Measurements from ENCODE around the gene ANHX.

Gene ANHX

DNA sequence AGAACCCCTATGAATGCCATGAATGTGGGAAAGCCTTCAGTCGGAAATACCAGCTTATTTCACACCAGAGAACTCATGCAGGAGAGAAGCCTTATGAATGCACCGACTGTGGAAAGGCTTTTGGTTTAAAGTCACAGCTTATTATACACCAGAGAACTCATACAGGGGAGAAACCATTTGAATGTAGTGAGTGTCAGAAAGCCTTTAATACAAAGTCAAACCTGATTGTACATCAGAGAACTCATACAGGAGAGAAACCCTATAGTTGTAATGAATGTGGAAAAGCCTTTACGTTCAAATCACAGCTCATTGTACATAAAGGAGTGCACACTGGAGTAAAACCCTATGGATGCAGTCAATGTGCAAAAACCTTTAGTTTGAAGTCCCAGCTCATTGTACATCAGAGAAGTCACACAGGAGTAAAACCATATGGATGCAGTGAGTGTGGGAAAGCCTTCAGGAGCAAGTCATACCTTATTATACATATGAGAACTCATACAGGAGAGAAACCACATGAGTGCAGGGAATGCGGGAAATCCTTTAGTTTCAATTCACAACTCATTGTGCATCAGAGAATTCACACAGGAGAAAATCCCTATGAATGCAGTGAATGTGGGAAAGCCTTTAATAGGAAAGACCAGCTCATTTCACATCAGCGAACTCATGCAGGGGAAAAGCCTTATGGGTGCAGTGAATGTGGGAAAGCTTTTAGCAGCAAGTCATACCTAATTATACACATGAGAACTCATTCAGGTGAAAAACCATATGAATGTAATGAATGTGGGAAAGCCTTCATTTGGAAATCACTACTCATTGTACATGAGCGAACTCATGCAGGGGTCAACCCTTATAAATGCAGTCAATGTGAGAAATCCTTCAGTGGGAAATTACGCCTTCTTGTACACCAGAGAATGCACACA, 32.1 kb downstream of the ANHX start:
- no peak for DNase-seq

GRCh38 chr12:133202493-133203343, 33.0 kb downstream of the ANHX start:
- no peak for DNase-seq

DNA sequence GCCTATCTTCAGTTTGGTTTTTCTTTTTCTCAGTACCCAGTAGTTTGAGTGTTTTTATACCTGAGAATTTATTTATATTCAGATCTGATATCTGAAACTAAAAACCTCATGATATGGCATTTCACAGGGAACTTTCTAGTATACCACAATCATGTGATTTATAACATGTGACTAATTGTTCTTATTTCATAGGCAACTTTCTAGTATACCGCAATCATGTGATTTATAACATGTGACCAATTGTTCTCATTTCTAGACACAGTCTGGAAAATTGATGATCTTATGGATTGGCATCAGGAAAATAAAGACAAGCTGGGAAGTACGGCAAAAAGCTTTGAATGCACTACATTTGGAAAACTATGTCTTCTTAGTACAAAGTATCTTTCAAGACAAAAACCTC, 33.8 kb downstream of the ANHX start:
- DNase-seq, result no peak

DNA sequence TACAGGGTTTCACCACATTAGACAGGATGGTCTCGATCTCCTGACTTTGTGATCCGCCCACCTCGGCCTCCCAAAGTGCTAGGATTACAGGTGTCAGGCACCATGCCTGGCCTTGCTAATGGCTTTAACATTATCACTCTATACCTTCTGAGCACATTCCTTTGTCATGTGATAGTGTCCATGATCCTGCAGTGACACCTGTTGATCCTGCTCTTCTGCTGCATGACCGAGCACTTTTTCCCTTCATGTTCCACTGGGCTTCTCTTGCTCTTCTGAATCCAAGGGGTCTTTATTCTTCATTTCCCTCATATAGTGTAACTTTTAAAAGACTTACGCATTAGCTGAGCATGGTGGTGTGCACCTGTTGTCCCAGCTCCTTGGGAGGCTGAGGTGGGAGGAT, 42.8 kb downstream of the ANHX start:
- DNase-seq, result no peak

GRCh38 chr12:133190176-133190575, 45.5 kb downstream of the ANHX start:
- DNase-seq, result no peak

DNA sequence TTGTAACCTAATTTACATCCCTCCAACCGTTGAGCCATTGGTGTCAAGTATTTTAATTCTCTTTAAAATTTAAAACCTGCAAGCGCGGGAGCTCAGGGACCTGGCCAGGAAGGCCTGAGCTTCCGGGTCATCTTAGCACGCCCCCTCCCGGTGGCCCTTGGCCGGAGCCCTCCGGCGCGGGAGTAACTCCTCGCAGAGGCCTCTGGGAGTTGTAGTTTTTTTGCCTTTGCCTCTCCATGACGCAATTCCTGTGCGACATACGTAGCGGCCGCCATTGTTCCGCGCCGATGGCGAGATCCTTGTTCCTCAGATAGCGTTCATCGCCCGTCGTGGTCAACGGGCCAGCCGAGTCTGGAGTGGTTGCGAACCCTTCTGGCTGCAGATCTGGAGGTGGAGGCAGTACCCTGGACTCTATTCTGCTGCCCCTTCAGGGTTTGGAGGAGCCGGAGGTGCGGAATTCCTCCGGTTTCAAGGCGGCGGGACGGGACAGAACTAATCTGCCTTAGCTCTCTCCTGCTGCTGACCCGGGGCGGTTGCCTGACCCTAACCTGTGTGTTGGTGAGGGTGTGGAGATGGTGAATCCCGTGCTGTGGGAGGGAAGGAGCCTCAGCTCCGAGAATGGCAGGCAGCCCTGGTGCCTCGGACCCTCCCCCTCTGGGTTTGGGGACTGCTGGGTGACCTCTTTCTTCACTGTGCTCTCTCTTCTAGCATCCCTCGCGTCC, 54.3 kb downstream of the ANHX start, which contains the start of gene ZNF268:
Gene ZNF268, plus strand, starts transcription at position 258 of the 722 bp plus-strand sequence. CDS start 503 bp downstream, outside the sequence.
- DNase-seq, result peak; percentile 27 to 91 (median 76)

- DNase-seq, result no peak
Measured at GRCh38 chr12:133180669-133181068, 55.0 kb downstream of the ANHX start.

DNA sequence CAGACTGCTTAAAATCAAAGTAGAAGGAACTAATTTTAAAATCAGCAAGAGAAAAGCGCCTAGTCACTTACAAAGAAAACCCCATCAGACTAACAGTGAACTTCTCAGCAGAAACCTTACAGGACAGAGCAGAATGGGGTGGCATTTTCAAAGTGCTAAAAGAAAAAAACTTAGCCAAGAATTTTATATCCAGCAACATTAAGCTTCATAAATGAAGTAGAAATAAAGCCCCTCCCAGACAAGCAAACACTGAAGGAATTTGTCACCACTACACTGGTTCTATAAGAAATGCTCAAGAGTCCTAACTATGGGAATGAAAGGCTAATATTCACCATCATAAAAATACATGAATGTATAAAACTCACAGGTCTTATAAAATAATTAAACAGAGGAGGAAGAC, 60.8 kb downstream of the ANHX start:
- DNase-seq, result no peak

DNA sequence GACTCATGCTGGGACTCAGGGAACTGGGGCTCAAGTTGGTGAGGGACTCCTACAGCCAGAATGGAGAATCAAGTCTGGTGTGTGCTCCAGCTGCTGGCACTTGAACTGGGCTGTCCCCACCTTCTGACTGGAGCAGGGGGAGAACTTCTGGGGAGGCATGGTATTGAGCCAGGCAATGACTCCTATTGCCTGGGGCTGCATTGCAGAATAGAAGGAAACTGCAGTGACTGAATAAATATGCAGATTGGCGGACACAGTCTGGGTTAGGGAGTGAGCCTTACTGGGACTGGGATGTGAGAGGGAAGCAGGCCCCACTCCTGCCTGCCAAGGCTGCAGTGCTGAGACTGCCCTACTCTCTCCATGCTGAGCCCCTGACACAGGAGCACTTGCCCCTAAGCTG, 63.2 kb downstream of the ANHX start:
- DNase-seq, result no peak
